CD4-positive, alpha-beta T cell (primary cell): Measurements from ENCODE around the gene RECQL5. TPM values are rescaled to one million over a fixed set of nuclear protein-coding genes. Genes with fewer than 3 reads are reported as not detected.

Source experiments
- ATAC-seq: fragments of 200-7000 bp; cut with Tn5 transposase; one replicate; pipeline ENCODE4 v1.10.0; 2022; ENCODE audit warnings: mild to moderate bottlenecking; ENCODE audit not compliant: poor library complexity
- CTCF ChIA-PET: fragments of 350-600 bp; sonication (Branson Sonifier 250); formaldehyde crosslinking; loops from one replicate; lab custom pipeline; 2021; ENCODE audit warnings: antibody characterized with exemption, inconsistent platforms; lab: Charles Lee
- POLR2A ChIA-PET: fragments of 350-600 bp; sonication (Branson Sonifier 250); formaldehyde crosslinking; loops from one replicate; lab custom pipeline; 2021; ENCODE audit warnings: antibody characterized with exemption, inconsistent platforms; lab: Charles Lee
- DNase-seq, 14 experiments: peaks; one replicate each; pipeline ENCODE4 v3.0.0-alpha.2; 2013 to 2020; ENCODE audit warnings: mixed read lengths in 2 of 14
- H3K27ac ChIP-seq, 2 donors: one replicate each; pipeline versions ENCODE4 v1.5.1 to v1.7.0; 2013; ENCODE audit warnings: low read length in 2 of 2, low read depth in 1 of 2, mild to moderate bottlenecking in 1 of 2
- H3K27me3 ChIP-seq, 2 experiments: 1 replicate in 1 of 2; 2 replicates in 1 of 2; pipeline versions ENCODE4 v1.6.1 to v1.7.0; 2013; ENCODE audit warnings: low read length in 2 of 2, control low read depth in 1 of 2, mild to moderate bottlenecking in 1 of 2, moderate library complexity in 1 of 2; ENCODE audit not compliant: insufficient read depth in 2 of 2, control insufficient read depth in 1 of 2
- H3K36me3 ChIP-seq: one replicate; pipeline ENCODE4 v1.6.1; 2013; ENCODE audit warnings: low read length, control low read depth; ENCODE audit not compliant: insufficient read depth
- H3K4me1 ChIP-seq: one replicate; pipeline ENCODE4 v1.6.1; 2013; ENCODE audit warnings: low read length, control low read depth; ENCODE audit not compliant: insufficient read depth
- H3K4me3 ChIP-seq: one replicate; pipeline ENCODE4 v1.5.1; 2013; ENCODE audit warnings: mild to moderate bottlenecking, low read length, moderate library complexity
- H3K9me3 ChIP-seq, 2 experiments: 1 replicate in 1 of 2; 2 replicates in 1 of 2; pipeline versions ENCODE4 v1.6.1 to v1.7.0; 2013; ENCODE audit warnings: low read length in 2 of 2, mild to moderate bottlenecking in 2 of 2, control low read depth in 1 of 2, moderate library complexity in 1 of 2; ENCODE audit not compliant: control insufficient read depth in 1 of 2, insufficient read depth in 1 of 2
- H3K27ac Mint-ChIP-seq: one replicate; pipeline ENCODE4 v1.8.0; 2020; ENCODE audit warnings: mixed read lengths
- H3K27me3 Mint-ChIP-seq: one replicate; pipeline ENCODE4 v1.8.0; 2021; ENCODE audit warnings: mixed read lengths
- H3K36me3 Mint-ChIP-seq: one replicate; pipeline ENCODE4 v1.8.0; 2021; ENCODE audit warnings: low read depth, mixed read lengths
- H3K4me1 Mint-ChIP-seq: one replicate; pipeline ENCODE4 v1.8.0; 2021; ENCODE audit warnings: low read depth, mixed read lengths
- H3K4me3 Mint-ChIP-seq: one replicate; pipeline ENCODE4 v1.8.0; 2020; ENCODE audit warnings: mild to moderate bottlenecking, mixed read lengths
- H3K9me3 Mint-ChIP-seq: one replicate; pipeline ENCODE4 v1.8.0; 2020; ENCODE audit warnings: mixed read lengths
- CTCF ChIP-seq: fragments of 200-600 bp; IDR thresholded peaks from one replicate; pipeline ENCODE4 v1.8.0; 2022; ENCODE audit warnings: antibody characterized with exemption, mild to moderate bottlenecking
- intact Hi-C, 2 experiments: fragments of 100-400 bp; cut with DNase I in 1 of 2; cut with micrococcal nuclease in 1 of 2; formaldehyde crosslinking; loops; one replicate each; pipeline versions ENCODE4 v1.15.1 to v1.9.0; 2023 to 2025; cut with DNase I, micrococcal nuclease
- total RNA-seq, 174 experiments: library from RNA in 2 of 174; stranded (reverse) in 2 of 174; gene quantifications; one replicate each; pipeline ENCODE4 v1.2.3 and lab custom pipeline; 2021 to 2026

The RECQL5 gene
- total RNA-seq, 2 experiments from 2014 or later: 16.4 to 17.7 TPM

GRCh38 chr17:75634376-75634740 is 32.6 kb downstream of the RECQL5 start:
- H3K4me3 ChIP-seq: no peak overlapping the region
- no peak for DNase-seq
- POLR2A ChIA-PET: interaction anchor here (1.0 kb wide), 1 partner anchor 17 kb away, joined by 3 read pairs; no protein-coding TSS in a partner anchor
- intact Hi-C loops: no loop called here
- H3K27me3 Mint-ChIP-seq: no peaks in the 10 kb centered on the region
- H3K4me1 ChIP-seq: peaks cover 17% of the 10 kb centered on the region
- H3K27ac ChIP-seq: no peak overlapping the region
- no peak overlapping the region for H3K27ac Mint-ChIP-seq
- CTCF ChIA-PET: interaction anchor here (0.5 to 3.3 kb wide), 5 partner anchors 14 to 119 kb away, joined by 3 to 78 read pairs (median 8); no protein-coding TSS in a partner anchor
- no peak for ATAC-seq
- peaks cover 4% of the 10 kb centered on the region for H3K36me3 ChIP-seq
- no peaks in the 10 kb centered on the region for H3K9me3 Mint-ChIP-seq
- H3K4me3 Mint-ChIP-seq: no peak overlapping the region
- no peaks in the 10 kb centered on the region for H3K27me3 ChIP-seq
- TF ChIP-seq CTCF: no peak
- no peaks in the 10 kb centered on the region for H3K36me3 Mint-ChIP-seq
- H3K4me1 Mint-ChIP-seq: peaks cover 13% of the 10 kb centered on the region
- H3K9me3 ChIP-seq: no peaks in the 10 kb centered on the region

- H3K27ac Mint-ChIP-seq: no peak overlapping the region
Measured at GRCh38 chr17:75633486-75634375, 33.2 kb downstream of the RECQL5 start.

More at GRCh38 chr17:75633486-75634375, 33.2 kb downstream of the RECQL5 start:
- Histone ChIP-seq H3K9me3 (no peaks in the 10 kb centered on the region), H3K27me3 (no peaks in the 10 kb centered on the region), H3K27ac (no peak overlapping the region), H3K36me3 (peaks cover 4% of the 10 kb centered on the region), H3K4me1 (peaks cover 17% of the 10 kb centered on the region), H3K4me3 (no peak overlapping the region)
- H3K27me3 Mint-ChIP-seq: no peaks in the 10 kb centered on the region
- intact Hi-C loops: loop anchor here (1.0 kb wide), 3 partner anchors 114 to 207 kb away; no protein-coding TSS in a partner anchor
- no peaks in the 10 kb centered on the region for H3K36me3 Mint-ChIP-seq
- CTCF ChIA-PET: interaction anchor here (0.5 to 3.3 kb wide), 12 partner anchors 10 to 208 kb away, joined by 3 to 78 read pairs (median 6); no protein-coding TSS in a partner anchor
- TF ChIP-seq CTCF: peak; percentile 48
- peaks cover 13% of the 10 kb centered on the region for H3K4me1 Mint-ChIP-seq
- H3K9me3 Mint-ChIP-seq: no peaks in the 10 kb centered on the region
- ATAC-seq (peak; percentile 60), DNase-seq (peak; percentile 27 to 73 (median 50))
- no peak overlapping the region for H3K4me3 Mint-ChIP-seq
- POLR2A ChIA-PET: interaction anchor here (1.0 to 1.7 kb wide), 6 partner anchors 7 to 221 kb away, joined by 3 to 12 read pairs (median 4); partner anchors contain the start of genes RECQL5, SAP30BP and WBP2
